IMR-90 (cell line): ENCODE data around the gene RAET1G. TPM values are rescaled to one million over a fixed set of nuclear protein-coding genes. Genes with fewer than 3 reads are reported as not detected.

Experiments used
- ATAC-seq: fragments of 200-7000 bp; cut with Tn5 transposase; 2 replicates; pipeline ENCODE4 v1.9.1; 2020; ENCODE audit warnings: low read depth, mild to moderate bottlenecking, moderate library complexity
- BruUV-seq: library from RNA; stranded (reverse); fragments of 400-500 nt; replicated peaks from 2 replicates; lab custom pipeline; 2021; lab: Mats Ljungman, UMichigan
- CTCF ChIA-PET: fragments of 300-600 bp; formaldehyde crosslinking; extraction: SDS; loops from one replicate; lab custom pipeline; 2021; ENCODE audit warnings: antibody characterized with exemption; lab: Yijun Ruan, JAX
- POLR2A ChIA-PET: fragments of 300-600 bp; sonication (Branson Sonifier 250); formaldehyde crosslinking; loops from one replicate; lab custom pipeline; 2022; ENCODE audit warnings: antibody characterized with exemption; ENCODE audit not compliant: unreplicated experiment; lab: Charles Lee
- DNase-seq: peaks from one replicate; pipeline ENCODE4 v3.0.0; 2013
- H2AFZ ChIP-seq: replicated peaks from 2 replicates; pipeline ENCODE3; 2013; ENCODE audit warnings: low read length, mild to moderate bottlenecking; ENCODE audit not compliant: poor library complexity
- H2AK5ac ChIP-seq: 2 replicates; pipeline ENCODE4 v1.6.1; 2013; ENCODE audit warnings: low read depth, low read length, inconsistent platforms
- H2AK9ac ChIP-seq: replicated peaks from 2 replicates; pipeline ENCODE3; 2013; ENCODE audit warnings: mild to moderate bottlenecking, low read depth, low read length, moderate library complexity; ENCODE audit not compliant: poor library complexity
- H2BK120ac ChIP-seq: 2 replicates; pipeline ENCODE4 v1.6.1; 2013; ENCODE audit warnings: low read depth, low read length, inconsistent platforms
- H2BK15ac ChIP-seq: 3 replicates; pipeline ENCODE4 v1.6.1; 2013; ENCODE audit warnings: low read depth, low read length, inconsistent platforms
- H2BK20ac ChIP-seq: 2 replicates; pipeline ENCODE4 v1.6.1; 2013; ENCODE audit warnings: low read depth, mild to moderate bottlenecking, inconsistent platforms, low read length, moderate library complexity
- H2BK5ac ChIP-seq: 2 replicates; pipeline ENCODE4 v1.6.1; 2013; ENCODE audit warnings: mild to moderate bottlenecking, low read depth, low read length, inconsistent platforms; ENCODE audit not compliant: poor library complexity, severe bottlenecking
- H3K14ac ChIP-seq: replicated peaks from 2 replicates; pipeline ENCODE4 v1.6.1; 2013; ENCODE audit warnings: low read depth, low read length, inconsistent platforms
- H3K18ac ChIP-seq: 2 replicates; pipeline ENCODE4 v1.6.1; 2013; ENCODE audit warnings: low read depth, low read length, control low read depth
- H3K23ac ChIP-seq: 2 replicates; pipeline ENCODE4 v1.6.1; 2013; ENCODE audit warnings: low read depth, low read length, inconsistent platforms
- H3K27ac ChIP-seq: 2 replicates; pipeline ENCODE4 v1.5.1; 2013; ENCODE audit warnings: mild to moderate bottlenecking, control low read depth, low read length; ENCODE audit not compliant: insufficient read depth
- H3K27me3 ChIP-seq: 2 replicates; pipeline ENCODE4 v1.6.1; 2013; ENCODE audit warnings: low read length; ENCODE audit not compliant: control insufficient read depth, insufficient read depth
- H3K36me3 ChIP-seq: 2 replicates; pipeline ENCODE4 v1.6.1; 2013; ENCODE audit warnings: low read length, mixed read lengths; ENCODE audit not compliant: control insufficient read depth, insufficient read depth
- H3K4ac ChIP-seq: 2 replicates; pipeline ENCODE4 v1.6.1; 2013; ENCODE audit warnings: low read depth, low read length, inconsistent platforms
- H3K4me1 ChIP-seq: 2 replicates; pipeline ENCODE4 v1.6.1; 2013; ENCODE audit warnings: low read length, mixed read lengths; ENCODE audit not compliant: control insufficient read depth, insufficient read depth
- H3K4me2 ChIP-seq: 2 replicates; pipeline ENCODE4 v1.6.1; 2013; ENCODE audit warnings: low read depth, mild to moderate bottlenecking, control low read depth, low read length, moderate library complexity
- H3K4me3 ChIP-seq: 2 replicates; pipeline ENCODE4 v1.5.1; 2013; ENCODE audit warnings: low read depth, mild to moderate bottlenecking, control low read depth, low read length, moderate library complexity; ENCODE audit not compliant: insufficient read depth
- H3K56ac ChIP-seq: 2 replicates; pipeline ENCODE4 v1.6.1; 2013; ENCODE audit warnings: low read length, inconsistent platforms; ENCODE audit not compliant: insufficient read depth; ENCODE audit errors: extremely low read depth
- H3K79me1 ChIP-seq, 2 experiments: 2 replicates each; pipeline ENCODE4 v1.6.1; 2013; ENCODE audit warnings: low read length in 2 of 2, inconsistent platforms in 1 of 2, low read depth in 1 of 2
- H3K9ac ChIP-seq: 2 replicates; pipeline ENCODE4 v1.6.1; 2013; ENCODE audit warnings: low read depth, low read length, control low read depth
- H3K9me1 ChIP-seq: 2 replicates; pipeline ENCODE4 v1.6.1; 2013; ENCODE audit warnings: low read length, inconsistent platforms; ENCODE audit not compliant: insufficient read depth
- H3K9me3 ChIP-seq: 2 replicates; pipeline ENCODE4 v1.6.1; 2013; ENCODE audit warnings: low read length; ENCODE audit not compliant: control insufficient read depth, insufficient read depth
- H4K20me1 ChIP-seq: 2 replicates; pipeline ENCODE4 v1.6.1; 2013; ENCODE audit warnings: low read length, inconsistent platforms; ENCODE audit not compliant: insufficient read depth
- H4K5ac ChIP-seq: 2 replicates; pipeline ENCODE4 v1.6.1; 2013; ENCODE audit warnings: mild to moderate bottlenecking, low read depth, low read length, control low read depth
- H4K8ac ChIP-seq, 2 experiments: 2 replicates each; pipeline ENCODE4 v1.6.1; 2013; ENCODE audit warnings: low read depth in 2 of 2, low read length in 2 of 2, control low read depth in 1 of 2, inconsistent platforms in 1 of 2
- H4K91ac ChIP-seq: 2 replicates; pipeline ENCODE4 v1.6.1; 2013; ENCODE audit warnings: low read depth, low read length, inconsistent platforms; ENCODE audit not compliant: insufficient read depth
- BHLHE40 ChIP-seq: fragments of 150-350 bp; IDR thresholded peaks from 2 replicates; pipeline ENCODE4 v1.6.1; 2016; ENCODE audit warnings: mild to moderate bottlenecking, low read depth, low read length
- CEBPB ChIP-seq: IDR thresholded peaks from 2 replicates; pipeline ENCODE4 v1.6.1; 2012; ENCODE audit warnings: low read depth, low read length, improper control_type of control experiment
- CHD1 ChIP-seq: IDR thresholded peaks from 2 replicates; pipeline ENCODE4 v1.6.1; 2012; ENCODE audit warnings: low read depth, low read length, improper control_type of control experiment
- FOS ChIP-seq: fragments of 150-350 bp; IDR thresholded peaks from 2 replicates; pipeline ENCODE4 v1.6.1; 2016; ENCODE audit warnings: low read depth, low read length
- MAFK ChIP-seq: IDR thresholded peaks from 2 replicates; pipeline ENCODE4 v1.6.1; 2012; ENCODE audit warnings: low read depth, low read length, improper control_type of control experiment
- MAZ ChIP-seq: IDR thresholded peaks from 2 replicates; pipeline ENCODE4 v1.6.1; 2012; ENCODE audit warnings: low read depth, mild to moderate bottlenecking, low read length, improper control_type of control experiment, moderate library complexity, borderline replicate concordance
- MXI1 ChIP-seq: IDR thresholded peaks from 2 replicates; pipeline ENCODE4 v1.6.1; 2012; ENCODE audit warnings: low read depth, mild to moderate bottlenecking, low read length, moderate library complexity, borderline replicate concordance
- NFE2L2 ChIP-seq: fragments of 150-350 bp; IDR thresholded peaks from 2 replicates; pipeline ENCODE4 v1.6.1; 2016; ENCODE audit warnings: low read depth, mild to moderate bottlenecking, low read length
- POLR2A ChIP-seq: IDR thresholded peaks from 2 replicates; pipeline ENCODE4 v1.6.1; 2012; ENCODE audit warnings: mild to moderate bottlenecking, low read depth, low read length
- RAD21 ChIP-seq: IDR thresholded peaks from 2 replicates; pipeline ENCODE4 v1.6.1; 2012; ENCODE audit warnings: low read length, improper control_type of control experiment
- RCOR1 ChIP-seq: IDR thresholded peaks from 2 replicates; pipeline ENCODE4 v1.6.1; 2012; ENCODE audit warnings: mild to moderate bottlenecking, low read length, improper control_type of control experiment; ENCODE audit not compliant: insufficient replicate concordance
- RFX5 ChIP-seq: IDR thresholded peaks from 2 replicates; pipeline ENCODE4 v1.8.0; 2012; ENCODE audit warnings: low read depth, mild to moderate bottlenecking, low read length, moderate library complexity
- SMC3 ChIP-seq: fragments of 150-350 bp; IDR thresholded peaks from 2 replicates; pipeline ENCODE4 v1.6.1; 2016; ENCODE audit warnings: low read depth, mild to moderate bottlenecking, antibody characterized with exemption, low read length, moderate library complexity
- WGBS, 2 experiments: methylation state at CpG; one replicate each; pipeline versions ENCODE4 v1.1.5 to v1.1.7; 2013; ENCODE audit warnings: missing lambda C conversion rate in 2 of 2; ENCODE audit not compliant: insufficient read length in 1 of 2; ENCODE audit errors: extremely low coverage in 2 of 2; 5-methylcytosine and 5-hydroxymethylcytosine counted together
- dilution Hi-C: fragments of 300-500 bp; cut with HindIII; formaldehyde crosslinking; loops from one replicate; pipeline ENCODE4 v1.14.3; 2018; ENCODE audit warnings: low sequenced_read_pairs; ENCODE audit not compliant: unreplicated experiment
- in situ Hi-C: fragments of 300-500 bp; cut with MboI; formaldehyde crosslinking; loops from 3 replicates; pipeline ENCODE4 v1.14.3; 2019; ENCODE audit warnings: low sequenced_read_pairs, inconsistent platforms, mixed read lengths
- intact Hi-C: fragments of 100-400 bp; cut with micrococcal nuclease; formaldehyde crosslinking; loops from 2 replicates; pipeline ENCODE4 v1.10.0; 2022
- polyA plus RNA-seq, 3 experiments: library from polyadenylated mRNA; depleted of rRNA; stranded (reverse); fragments of >200 nt; gene quantifications; 2 replicates each; pipeline ENCODE4 v1.2.3, GENCODE V29; 2012; ENCODE audit warnings: low replicate concordance in 1 of 3
- total RNA-seq: library from RNA; depleted of rRNA; stranded (reverse); fragments of >200 nt; gene quantifications from 2 replicates; pipeline ENCODE4 v1.2.3, GENCODE V29; 2012
- TF ChIP-seq, protein P1 (sequence below): fragments of 150-350 bp; IDR thresholded peaks from 2 replicates; pipeline ENCODE4 v1.6.1; 2017; ENCODE audit warnings: mild to moderate bottlenecking, antibody characterized with exemption, low read length, low read depth
- TF ChIP-seq, protein P2 (sequence below): fragments of 150-350 bp; IDR thresholded peaks from 2 replicates; pipeline ENCODE4 v1.6.1; 2016; ENCODE audit warnings: low read depth, mild to moderate bottlenecking, low read length, moderate library complexity, borderline replicate concordance
- TF ChIP-seq, protein P3 (sequence below): conservative IDR thresholded peaks from 2 replicates; pipeline ENCODE4 v1.5.1; 2012; ENCODE audit warnings: mild to moderate bottlenecking, low read depth, low read length, improper control_type of control experiment

The RAET1G gene
- total and polyA plus RNA-seq, 2 of the 4 experiments (the other 2 are of a cell fraction), result 1.3 to 4.2 TPM

DNA sequence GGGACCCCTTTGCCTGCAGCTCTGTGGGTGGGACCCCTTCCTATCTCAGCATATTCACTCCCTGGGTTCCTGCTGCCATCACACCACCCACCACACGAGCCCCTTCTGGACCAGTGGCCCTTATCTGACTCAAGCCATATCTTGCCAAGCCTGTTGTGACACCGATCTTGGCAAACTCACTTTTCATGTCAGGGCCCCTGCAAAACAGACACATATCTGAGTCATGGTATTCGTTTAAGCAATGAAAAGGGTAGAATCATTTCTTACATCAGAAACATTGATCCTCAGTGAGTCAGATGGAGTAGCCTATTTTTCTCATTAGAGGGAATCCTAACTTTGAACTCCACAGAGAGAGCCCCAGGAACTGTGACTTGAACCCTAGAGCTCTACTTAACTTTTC lies 35.6 kb downstream of the RAET1G start:
- H3K27me3 ChIP-seq, result 0 out of 2 replicates have a peak, but pooled peaks cover 2% of the 10 kb centered on the region
- peak; percentile 50; the same call in 1 of the 2 replicates for TF ChIP-seq NFE2L2
- no peak for TF ChIP-seq MAFK
- no peak for TF ChIP-seq MXI1
- TF ChIP-seq, protein P1, sequence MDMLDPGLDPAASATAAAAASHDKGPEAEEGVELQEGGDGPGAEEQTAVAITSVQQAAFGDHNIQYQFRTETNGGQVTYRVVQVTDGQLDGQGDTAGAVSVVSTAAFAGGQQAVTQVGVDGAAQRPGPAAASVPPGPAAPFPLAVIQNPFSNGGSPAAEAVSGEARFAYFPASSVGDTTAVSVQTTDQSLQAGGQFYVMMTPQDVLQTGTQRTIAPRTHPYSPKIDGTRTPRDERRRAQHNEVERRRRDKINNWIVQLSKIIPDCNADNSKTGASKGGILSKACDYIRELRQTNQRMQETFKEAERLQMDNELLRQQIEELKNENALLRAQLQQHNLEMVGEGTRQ, result no peak
- no peak for TF ChIP-seq MAZ
- no peak for TF ChIP-seq SMC3
- TF ChIP-seq RCOR1, result no peak
- TF ChIP-seq CHD1, result no peak
- TF ChIP-seq FOS, result peak; percentile 79; the same call in 1 of the 2 replicates
- TF ChIP-seq, protein P2, sequence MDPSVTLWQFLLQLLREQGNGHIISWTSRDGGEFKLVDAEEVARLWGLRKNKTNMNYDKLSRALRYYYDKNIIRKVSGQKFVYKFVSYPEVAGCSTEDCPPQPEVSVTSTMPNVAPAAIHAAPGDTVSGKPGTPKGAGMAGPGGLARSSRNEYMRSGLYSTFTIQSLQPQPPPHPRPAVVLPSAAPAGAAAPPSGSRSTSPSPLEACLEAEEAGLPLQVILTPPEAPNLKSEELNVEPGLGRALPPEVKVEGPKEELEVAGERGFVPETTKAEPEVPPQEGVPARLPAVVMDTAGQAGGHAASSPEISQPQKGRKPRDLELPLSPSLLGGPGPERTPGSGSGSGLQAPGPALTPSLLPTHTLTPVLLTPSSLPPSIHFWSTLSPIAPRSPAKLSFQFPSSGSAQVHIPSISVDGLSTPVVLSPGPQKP, result no peak
- TF ChIP-seq CEBPB, result peak; percentile 95
- TF ChIP-seq RFX5, result no peak
- TF ChIP-seq, protein P3, sequence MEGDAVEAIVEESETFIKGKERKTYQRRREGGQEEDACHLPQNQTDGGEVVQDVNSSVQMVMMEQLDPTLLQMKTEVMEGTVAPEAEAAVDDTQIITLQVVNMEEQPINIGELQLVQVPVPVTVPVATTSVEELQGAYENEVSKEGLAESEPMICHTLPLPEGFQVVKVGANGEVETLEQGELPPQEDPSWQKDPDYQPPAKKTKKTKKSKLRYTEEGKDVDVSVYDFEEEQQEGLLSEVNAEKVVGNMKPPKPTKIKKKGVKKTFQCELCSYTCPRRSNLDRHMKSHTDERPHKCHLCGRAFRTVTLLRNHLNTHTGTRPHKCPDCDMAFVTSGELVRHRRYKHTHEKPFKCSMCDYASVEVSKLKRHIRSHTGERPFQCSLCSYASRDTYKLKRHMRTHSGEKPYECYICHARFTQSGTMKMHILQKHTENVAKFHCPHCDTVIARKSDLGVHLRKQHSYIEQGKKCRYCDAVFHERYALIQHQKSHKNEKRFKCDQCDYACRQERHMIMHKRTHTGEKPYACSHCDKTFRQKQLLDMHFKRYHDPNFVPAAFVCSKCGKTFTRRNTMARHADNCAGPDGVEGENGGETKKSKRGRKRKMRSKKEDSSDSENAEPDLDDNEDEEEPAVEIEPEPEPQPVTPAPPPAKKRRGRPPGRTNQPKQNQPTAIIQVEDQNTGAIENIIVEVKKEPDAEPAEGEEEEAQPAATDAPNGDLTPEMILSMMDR, result no peak
- TF ChIP-seq BHLHE40, result 0 out of 2 replicates have a peak, but pooled peaks have one; percentile 25
- no peak for TF ChIP-seq RAD21
- no peak for TF ChIP-seq POLR2A
- no peaks in the 10 kb centered on the region for H3K79me1 ChIP-seq
- H3K23ac ChIP-seq, result no peak overlapping the region
- no peak overlapping the region for H3K56ac ChIP-seq
- peak overlapping the region; percentile 48; the same call in 1 of the 3 replicates for H2BK15ac ChIP-seq
- no peak overlapping the region for H2AFZ ChIP-seq
- CTCF ChIA-PET, result no interaction called here
- H3K18ac ChIP-seq, result no peak overlapping the region
- no peak overlapping the region for H4K91ac ChIP-seq
- no TSS peak for BruUV-seq
- no peak overlapping the region for H4K5ac ChIP-seq
- H3K9me1 ChIP-seq, result peaks cover 5% of the 10 kb centered on the region; the same call in 1 of the 2 replicates
- no peak overlapping the region for H3K27ac ChIP-seq
- peak overlapping the region; percentile 8; the same call in 1 of the 2 replicates for H3K4me2 ChIP-seq
- no peaks in the 10 kb centered on the region for H3K9me3 ChIP-seq
- no peak overlapping the region for H3K9ac ChIP-seq
- H3K4me3 ChIP-seq, result no peak overlapping the region
- no peak overlapping the region for H3K14ac ChIP-seq
- peak overlapping the region; percentile 17; the same call in 1 of the 2 replicates for H2BK20ac ChIP-seq
- H3K4ac ChIP-seq, result no peak overlapping the region
- H2AK5ac ChIP-seq, result no peak overlapping the region; the same call in 1 of the 2 replicates
- intact Hi-C loops (no loop called here), in situ Hi-C loops (no loop called here), dilution Hi-C loops (no loop called here)
- no peak overlapping the region for H2AK9ac ChIP-seq
- peak overlapping the region in 1 of 2 experiments; percentile 7; a peak in 1 of 4 replicates for H4K8ac ChIP-seq
- POLR2A ChIA-PET, result no interaction called here
- peaks cover 14% of the 10 kb centered on the region for H3K4me1 ChIP-seq
- no peaks in the 10 kb centered on the region for H4K20me1 ChIP-seq
- peak; percentile 54 for ATAC-seq
- H3K36me3 ChIP-seq, result no peaks in the 10 kb centered on the region
- no CpG with 5 or more reads among the region's 3 CpGs for WGBS, 2 experiments
- peak; percentile 89 for DNase-seq
- H2BK120ac ChIP-seq, result no peak overlapping the region
- no peak overlapping the region for H2BK5ac ChIP-seq
